KOPT-K1 (cell line): Measurements from ENCODE around the gene ELOVL7.
"Not testable (repeated sequence)": the region's sequence is repeated elsewhere in the genome, so short reads cannot be mapped to it uniquely, and the experiment has no call there.

Experiments
- H3K27ac ChIP-seq: fragments of 200-600 bp; sonication (generic); 2 replicates; pipeline ENCODE4 v1.5.1; 2016; ENCODE audit warnings: antibody characterized with exemption, mild to moderate bottlenecking, low read depth, low read length; ENCODE audit not compliant: poor library complexity, severe bottlenecking
- H3K36me3 ChIP-seq: fragments of 200-600 bp; sonication (generic); 2 replicates; pipeline ENCODE4 v1.5.1; 2017; ENCODE audit warnings: antibody characterized with exemption, mild to moderate bottlenecking, low read length, moderate library complexity; ENCODE audit not compliant: insufficient read depth
- H3K9me3 ChIP-seq: fragments of 200-600 bp; sonication (generic); 2 replicates; pipeline ENCODE4 v1.5.1; 2017; ENCODE audit warnings: antibody characterized with exemption, low read length, mild to moderate bottlenecking; ENCODE audit not compliant: insufficient read depth, poor library complexity, severe bottlenecking

Gene ELOVL7

GRCh38 chr5:60843936-60844905, at the start of gene ELOVL7:
Gene ELOVL7, minus strand, starts transcription at chr5:60844269. Its CDS starts 56,872 bp downstream, at chr5:60787397.
- peaks cover 19% of the 10 kb centered on the region for H3K9me3 ChIP-seq
- no peaks in the 10 kb centered on the region for H3K36me3 ChIP-seq
- no peak within 1 kb of the TSS for H3K27ac ChIP-seq

GRCh38 chr5:60893521-60893920, 49.5 kb upstream of the ELOVL7 start:
- Histone ChIP-seq H3K36me3 (peaks cover 54% of the 10 kb centered on the region), H3K9me3 (no peaks in the 10 kb centered on the region), H3K27ac (no peak overlapping the region)

GRCh38 chr5:60891667-60892066, 47.6 kb upstream of the ELOVL7 start:
- Histone ChIP-seq H3K9me3 (no peaks in the 10 kb centered on the region), H3K36me3 (peaks cover 40% of the 10 kb centered on the region), H3K27ac (no peak overlapping the region)

GRCh38 chr5:60888359-60889061, 44.4 kb upstream of the ELOVL7 start:
- Histone ChIP-seq H3K36me3 (peaks cover 18% of the 10 kb centered on the region), H3K27ac (no peak overlapping the region)

GRCh38 chr5:60887746-60888145, 43.7 kb upstream of the ELOVL7 start:
- no peaks in the 10 kb centered on the region for H3K9me3 ChIP-seq
- H3K36me3 ChIP-seq: peaks cover 11% of the 10 kb centered on the region

More at GRCh38 chr5:60888359-60889061, 44.4 kb upstream of the ELOVL7 start:
- no peaks in the 10 kb centered on the region for H3K9me3 ChIP-seq

GRCh38 chr5:60887096-60887495, 43.0 kb upstream of the ELOVL7 start:
- no peaks in the 10 kb centered on the region for H3K9me3 ChIP-seq
- no peak overlapping the region for H3K27ac ChIP-seq
- H3K36me3 ChIP-seq: peaks cover 10% of the 10 kb centered on the region; the same call in 1 of the 2 replicates

More at GRCh38 chr5:60887746-60888145, 43.7 kb upstream of the ELOVL7 start:
- H3K27ac ChIP-seq: no peak overlapping the region

GRCh38 chr5:60886158-60886557, 42.1 kb upstream of the ELOVL7 start:
- peaks cover 10% of the 10 kb centered on the region; the same call in 1 of the 2 replicates for H3K36me3 ChIP-seq
- H3K27ac ChIP-seq: no peak overlapping the region
- H3K9me3 ChIP-seq: peaks cover 4% of the 10 kb centered on the region

- peaks cover 11% of the 10 kb centered on the region for H3K9me3 ChIP-seq
- no peak overlapping the region for H3K27ac ChIP-seq
- 0 out of 2 replicates have a peak, but pooled peaks cover 6% of the 10 kb centered on the region for H3K36me3 ChIP-seq
These were observed 39.2 kb upstream of the ELOVL7 start for GRCh38 chr5:60883229-60883628.

- Histone ChIP-seq H3K27ac (no peak overlapping the region), H3K36me3 (no peaks in the 10 kb centered on the region), H3K9me3 (peaks cover 20% of the 10 kb centered on the region)
These were observed 28.8 kb upstream of the ELOVL7 start for GRCh38 chr5:60872892-60873291.

- H3K9me3 ChIP-seq: peaks cover 20% of the 10 kb centered on the region
- no peaks in the 10 kb centered on the region for H3K36me3 ChIP-seq
- H3K27ac ChIP-seq: no peak overlapping the region
These were observed 26.8 kb upstream of the ELOVL7 start for GRCh38 chr5:60870857-60871256.

GRCh38 chr5:60860572-60860971, 16.5 kb upstream of the ELOVL7 start:
- not testable (repeated sequence) for H3K36me3 ChIP-seq, H3K27ac ChIP-seq, H3K9me3 ChIP-seq

- Histone ChIP-seq H3K27ac (no peak overlapping the region), H3K9me3 (no peaks in the 10 kb centered on the region), H3K36me3 (no peaks in the 10 kb centered on the region)
These were observed 12.0 kb upstream of the ELOVL7 start for GRCh38 chr5:60856066-60856465.

- Histone ChIP-seq H3K9me3 (no peaks in the 10 kb centered on the region), H3K27ac (no peak overlapping the region), H3K36me3 (no peaks in the 10 kb centered on the region)
These were observed 8.9 kb upstream of the ELOVL7 start for GRCh38 chr5:60852940-60853339.

GRCh38 chr5:60852317-60852716, 8.2 kb upstream of the ELOVL7 start:
- H3K36me3 ChIP-seq: no peaks in the 10 kb centered on the region
- no peak overlapping the region for H3K27ac ChIP-seq
- no peaks in the 10 kb centered on the region for H3K9me3 ChIP-seq

GRCh38 chr5:60851626-60852025, 7.6 kb upstream of the ELOVL7 start:
- Histone ChIP-seq H3K36me3 (no peaks in the 10 kb centered on the region), H3K27ac (no peak overlapping the region), H3K9me3 (no peaks in the 10 kb centered on the region)
